GM23338 (cell line): ENCODE results near the gene RICTOR. TPM values are rescaled to one million over a fixed set of nuclear protein-coding genes. Genes with fewer than 3 reads are reported as not detected.

Experiments used
- ATAC-seq: fragments of 200-7000 bp; cut with Tn5 transposase; 3 replicates; pipeline ENCODE4 v1.9.1; 2020
- DNase-seq: peaks from one replicate; pipeline ENCODE4 v3.0.0-alpha.2; 2015; ENCODE audit warnings: low spot score
- H2AFZ ChIP-seq: fragments of 200-600 bp; sonication (generic); 2 replicates; pipeline ENCODE4 v1.8.0; 2016; ENCODE audit warnings: antibody characterized with exemption, mild to moderate bottlenecking, moderate library complexity
- H3F3A ChIP-seq: fragments of 200-600 bp; sonication (generic); replicated peaks from 2 replicates; pipeline ENCODE4 v1.8.0; 2017; ENCODE audit warnings: antibody characterized with exemption, mixed run types, low read depth
- H3K27ac ChIP-seq: fragments of 200-600 bp; sonication (generic); 2 replicates; pipeline ENCODE4 v1.6.1; 2016; ENCODE audit warnings: low read depth
- H3K27me3 ChIP-seq: fragments of 200-600 bp; sonication (generic); 2 replicates; pipeline ENCODE4 v1.8.0; 2016; ENCODE audit warnings: mild to moderate bottlenecking, mixed run types, moderate library complexity; ENCODE audit not compliant: insufficient read depth
- H3K36me3 ChIP-seq: fragments of 200-600 bp; sonication (generic); 2 replicates; pipeline ENCODE4 v1.8.0; 2016; ENCODE audit warnings: mild to moderate bottlenecking; ENCODE audit not compliant: insufficient read depth
- H3K4me1 ChIP-seq: fragments of 200-600 bp; sonication (generic); 2 replicates; pipeline ENCODE4 v1.8.0; 2016; ENCODE audit warnings: mild to moderate bottlenecking, moderate library complexity; ENCODE audit not compliant: insufficient read depth
- H3K4me2 ChIP-seq: fragments of 200-600 bp; sonication (generic); 2 replicates; pipeline ENCODE4 v1.7.1; 2017; ENCODE audit warnings: mixed run types
- H3K4me3 ChIP-seq: fragments of 200-600 bp; sonication (generic); 2 replicates; pipeline ENCODE4 v1.6.1; 2016; ENCODE audit warnings: mixed run types
- H3K79me2 ChIP-seq: fragments of 200-600 bp; sonication (generic); replicated peaks from 2 replicates; pipeline ENCODE4 v1.8.0; 2017; ENCODE audit warnings: mild to moderate bottlenecking; ENCODE audit not compliant: insufficient read depth
- H3K9me2 ChIP-seq: fragments of 200-600 bp; sonication (generic); 2 replicates; pipeline ENCODE4 v1.8.0; 2017; ENCODE audit not compliant: insufficient read depth
- H4K20me1 ChIP-seq: fragments of 200-600 bp; sonication (generic); replicated peaks from 2 replicates; pipeline ENCODE4 v1.8.0; 2017; ENCODE audit warnings: mild to moderate bottlenecking; ENCODE audit not compliant: insufficient read depth
- H3K27ac Mint-ChIP-seq: 2 replicates; pipeline ENCODE4 v1.8.0; 2020; ENCODE audit warnings: inconsistent platforms, mild to moderate bottlenecking, moderate library complexity, mixed read lengths
- H3K27me3 Mint-ChIP-seq: 3 replicates; pipeline ENCODE4 v1.8.0; 2022; ENCODE audit warnings: low read depth, mild to moderate bottlenecking, moderate library complexity, mixed read lengths, inconsistent platforms; ENCODE audit not compliant: insufficient read depth, poor library complexity
- H3K36me3 Mint-ChIP-seq: 3 replicates; pipeline ENCODE4 v1.8.0; 2021; ENCODE audit warnings: low read depth, mild to moderate bottlenecking, inconsistent platforms, moderate library complexity, mixed read lengths
- H3K4me1 Mint-ChIP-seq: 3 replicates; pipeline ENCODE4 v1.8.0; 2020; ENCODE audit warnings: mild to moderate bottlenecking, inconsistent platforms, mixed read lengths
- H3K4me3 Mint-ChIP-seq: 3 replicates; pipeline ENCODE4 v1.8.0; 2021; ENCODE audit warnings: moderate library complexity, mild to moderate bottlenecking, inconsistent platforms, mixed read lengths
- H3K9me3 Mint-ChIP-seq: 3 replicates; pipeline ENCODE4 v1.8.0; 2020; ENCODE audit warnings: moderate library complexity, mild to moderate bottlenecking, inconsistent platforms, mixed read lengths
- CREB1 ChIP-seq: fragments of 250-450 bp; sonication (Bioruptor Pico); IDR thresholded peaks from 2 replicates; pipeline ENCODE4 v1.5.0; 2020; ENCODE audit warnings: low read depth, mild to moderate bottlenecking, moderate library complexity
- CTCF ChIP-seq, 2 experiments: fragments of 200-600 bp in 1 of 2; sonication (generic) in 1 of 2; conservative IDR thresholded peaks; 2 replicates each; pipeline versions ENCODE4 v1.5.1 to v1.6.1; 2016 to 2017; ENCODE audit warnings: antibody characterized with exemption in 2 of 2, low read depth in 2 of 2, mild to moderate bottlenecking in 2 of 2, moderate library complexity in 1 of 2
- EZH2 ChIP-seq: fragments of 200-600 bp; sonication (generic); IDR thresholded peaks from one replicate; pipeline ENCODE4 v1.8.0; 2017; ENCODE audit warnings: antibody characterized with exemption, mild to moderate bottlenecking, low read depth; ENCODE audit not compliant: unreplicated experiment
- EZH2phosphoT487 ChIP-seq: fragments of 200-600 bp; sonication (generic); IDR thresholded peaks from one replicate; pipeline ENCODE4 v1.8.1; 2018; ENCODE audit warnings: antibody characterized with exemption; ENCODE audit not compliant: unreplicated experiment
- JUNB ChIP-seq: IDR thresholded peaks from one replicate; pipeline ENCODE4 v1.6.1; 2016; ENCODE audit warnings: antibody characterized with exemption; ENCODE audit not compliant: unreplicated experiment
- NANOG ChIP-seq: IDR thresholded peaks from 2 replicates; pipeline ENCODE4 v1.6.1; 2016; ENCODE audit warnings: antibody characterized with exemption, borderline replicate concordance
- POLR2AphosphoS5 ChIP-seq: IDR thresholded peaks from 2 replicates; pipeline ENCODE4 v1.6.1; 2016; ENCODE audit warnings: antibody characterized with exemption, low read depth
- REST ChIP-seq: IDR thresholded peaks from one replicate; pipeline ENCODE4 v1.6.1; 2018; ENCODE audit warnings: antibody characterized with exemption; ENCODE audit not compliant: unreplicated experiment
- STAT1 ChIP-seq: IDR thresholded peaks from one replicate; pipeline ENCODE4 v1.6.1; 2016; ENCODE audit warnings: antibody characterized with exemption; ENCODE audit not compliant: unreplicated experiment
- ZNF114 ChIP-seq: fragments of 250-450 bp; sonication (Bioruptor Pico); IDR thresholded peaks from 2 replicates; pipeline ENCODE4 v1.5.0; 2020; ENCODE audit warnings: mild to moderate bottlenecking, moderate library complexity
- ZNF331 ChIP-seq: fragments of 250-450 bp; sonication (Bioruptor Pico); IDR thresholded peaks from 2 replicates; pipeline ENCODE4 v1.5.0; 2020; ENCODE audit warnings: low read depth, mild to moderate bottlenecking, moderate library complexity
- ZNF462 ChIP-seq: fragments of 250-450 bp; sonication (Bioruptor Pico); IDR thresholded peaks from 2 replicates; pipeline ENCODE4 v1.5.0; 2020; ENCODE audit warnings: mild to moderate bottlenecking, moderate library complexity
- polyA plus RNA-seq: library from polyadenylated mRNA; unstranded; fragments of >200 nt; fragmentation: Nextera tagmentation; extraction: Ambion mirVana; gene quantifications from 2 replicates; pipeline ENCODE4 v1.2.1, GENCODE V29; 2016
- total RNA-seq: library from RNA; depleted of rRNA; stranded (reverse); fragments of >200 nt; shearing (Covaris generic); gene quantifications from 2 replicates; pipeline ENCODE4 v1.2.3, GENCODE V29; 2014
- TF ChIP-seq, protein P1 (sequence below): IDR thresholded peaks from 2 replicates; pipeline ENCODE4 v1.6.1; 2016; ENCODE audit warnings: antibody characterized with exemption

The RICTOR gene
- total and polyA plus RNA-seq, 2 experiments from 2014 or later: 9.9 to 27.4 TPM

DNA sequence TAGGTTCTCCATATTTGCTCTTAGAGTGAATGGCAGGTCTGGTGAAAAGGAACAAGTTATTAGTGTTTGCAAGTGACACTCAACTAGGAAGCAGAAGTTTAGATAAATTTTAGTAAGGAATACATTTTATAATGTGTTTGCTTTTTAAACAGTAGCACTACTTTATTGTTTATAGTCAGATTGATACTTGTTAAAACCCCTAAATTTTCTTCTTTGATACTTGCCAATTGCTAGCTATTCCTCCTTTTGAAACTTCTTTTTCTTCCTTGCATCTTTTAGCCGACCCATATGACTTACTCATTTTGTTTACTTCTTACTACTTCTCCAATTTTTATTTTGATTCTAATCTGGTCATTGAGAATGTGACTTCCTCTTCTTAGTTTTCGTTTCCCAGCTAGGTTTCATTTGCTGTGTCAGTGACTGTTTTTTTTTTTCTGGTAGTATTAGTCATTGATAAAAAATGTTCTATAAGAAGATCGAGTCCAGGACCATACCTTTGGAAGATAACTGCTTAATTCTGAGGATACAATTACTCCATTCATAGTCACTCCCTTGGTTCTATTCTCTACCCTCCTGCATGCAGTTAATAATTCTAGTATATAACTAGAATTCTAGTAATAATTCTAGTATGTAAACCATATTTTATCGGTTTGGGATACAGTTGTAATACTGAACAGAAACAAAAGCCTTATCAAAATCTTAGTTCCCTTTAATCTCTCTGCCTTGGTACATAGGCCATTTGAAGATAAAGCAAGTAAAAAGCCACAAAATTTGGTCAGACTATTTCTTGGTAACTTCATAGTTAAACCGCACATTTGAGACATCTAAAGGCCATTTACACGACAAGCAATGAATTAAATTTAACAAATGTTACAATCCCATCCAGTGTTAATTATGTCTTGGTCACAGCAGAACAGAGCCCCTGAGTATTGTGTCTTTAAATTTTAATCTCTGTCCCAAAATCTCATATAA, 2.8 kb upstream of the RICTOR start:
- Histone ChIP-seq H3K4me1 (peaks cover 20% of the 10 kb centered on the region), H3F3A (no peaks in the 10 kb centered on the region), H3K36me3 (no peaks in the 10 kb centered on the region), H2AFZ (no peak overlapping the region), H4K20me1 (no peaks in the 10 kb centered on the region), H3K4me2 (no peak overlapping the region), H3K79me2 (peaks cover 13% of the 10 kb centered on the region), H3K27ac (no peak overlapping the region), H3K9me2 (no peaks in the 10 kb centered on the region), H3K4me3 (no peak overlapping the region), H3K27me3 (no peaks in the 10 kb centered on the region)
- Mint-ChIP-seq H3K9me3 (0 out of 3 replicates have a peak, but pooled peaks cover 4% of the 10 kb centered on the region), H3K27ac (peak overlapping the region; percentile 18; the same call in 1 of the 2 replicates), H3K36me3 (no peaks in the 10 kb centered on the region; the same call in 2 of the 3 replicates), H3K4me3 (no peak overlapping the region), H3K27me3 (peaks cover 8% of the 10 kb centered on the region), H3K4me1 (peaks cover 25% of the 10 kb centered on the region)
- no peak for TF ChIP-seq EZH2phosphoT487
- TF ChIP-seq ZNF331 (CRISPR knock-in tag): no peak
- TF ChIP-seq ZNF114 (CRISPR knock-in tag): no peak
- no peak for TF ChIP-seq STAT1
- no peak for TF ChIP-seq CREB1 (CRISPR knock-in tag)
- TF ChIP-seq ZNF462 (CRISPR knock-in tag): no peak
- no peak for TF ChIP-seq CTCF (conservative IDR thresholded peaks at IDR 0.05; ENCODE audit: low read depth in 2 of 2)
- TF ChIP-seq, protein P1, sequence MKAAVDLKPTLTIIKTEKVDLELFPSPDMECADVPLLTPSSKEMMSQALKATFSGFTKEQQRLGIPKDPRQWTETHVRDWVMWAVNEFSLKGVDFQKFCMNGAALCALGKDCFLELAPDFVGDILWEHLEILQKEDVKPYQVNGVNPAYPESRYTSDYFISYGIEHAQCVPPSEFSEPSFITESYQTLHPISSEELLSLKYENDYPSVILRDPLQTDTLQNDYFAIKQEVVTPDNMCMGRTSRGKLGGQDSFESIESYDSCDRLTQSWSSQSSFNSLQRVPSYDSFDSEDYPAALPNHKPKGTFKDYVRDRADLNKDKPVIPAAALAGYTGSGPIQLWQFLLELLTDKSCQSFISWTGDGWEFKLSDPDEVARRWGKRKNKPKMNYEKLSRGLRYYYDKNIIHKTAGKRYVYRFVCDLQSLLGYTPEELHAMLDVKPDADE: no peak
- TF ChIP-seq JUNB: no peak
- TF ChIP-seq EZH2: no peak
- TF ChIP-seq POLR2AphosphoS5: no peak
- TF ChIP-seq NANOG: no peak
- no peak for TF ChIP-seq REST
- no peak for DNase-seq
- no peak for ATAC-seq
